ENCODE results near the gene SH3TC2.

Gene SH3TC2

DNA sequence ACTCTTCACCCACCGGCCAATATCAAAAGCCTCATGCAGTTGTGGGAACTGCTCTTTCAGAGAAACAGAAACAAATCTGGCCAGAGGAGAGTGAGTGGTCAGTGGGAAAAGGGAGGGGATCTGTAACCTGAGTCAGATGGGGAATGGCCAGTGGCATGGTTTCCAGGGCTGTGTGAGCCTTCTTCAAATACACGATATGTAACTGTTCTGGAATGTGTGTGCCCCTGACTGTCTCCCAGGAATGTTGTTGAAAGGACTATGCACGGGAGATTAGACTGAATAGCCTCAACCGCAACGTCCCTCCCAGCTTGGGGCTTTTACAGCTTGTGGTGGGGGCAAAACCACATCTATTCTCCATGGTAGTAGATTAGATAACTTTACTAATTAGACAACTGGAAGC, 60.8 kb downstream of the SH3TC2 start:
- ChIA-PET CTCF (interaction anchor here (0.7 to 21.9 kb wide), 15 partner anchors 10 to 558 kb away, joined by 3 to 517 read pairs (median 5); no protein-coding TSS in a partner anchor), POLR2A (interaction anchor here (0.9 to 2.2 kb wide), 3 partner anchors 24 to 88 kb away, joined by 3 to 5 read pairs (median 3); no protein-coding TSS in a partner anchor)
- DNase-seq (ENCODE audit: low read depth, low spot score), result peak; percentile 97
- TF ChIP-seq CTCF (IDR thresholded peaks at IDR 0.05; ENCODE audit: insufficient read depth, low read length, missing control alignments), result no peak
- H3K4me3 ChIP-seq (ENCODE audit: low read depth, low read length), result no peak overlapping the region

GRCh38 chr5:149001162-149001561, 61.7 kb downstream of the SH3TC2 start:
- DNase-seq (ENCODE audit: low read depth, low spot score), result no peak
- no peak overlapping the region for H3K4me3 ChIP-seq (ENCODE audit: low read depth, low read length)
- no peak for TF ChIP-seq CTCF (IDR thresholded peaks at IDR 0.05; ENCODE audit: insufficient read depth, low read length, missing control alignments)
- ChIA-PET CTCF (interaction anchor here (0.6 to 21.9 kb wide), 11 partner anchors 9 to 262 kb away, joined by 3 to 517 read pairs (median 11); no protein-coding TSS in a partner anchor), POLR2A (interaction anchor here (2.2 kb wide), 1 partner anchor 35 kb away, joined by 5 read pairs; no protein-coding TSS in a partner anchor)

GRCh38 chr5:148999741-149000140, 63.1 kb downstream of the SH3TC2 start:
- CTCF ChIA-PET, result interaction anchor here (0.9 to 21.9 kb wide), 11 partner anchors 12 to 261 kb away, joined by 3 to 517 read pairs (median 7); no protein-coding TSS in a partner anchor
- no peak overlapping the region for H3K4me3 ChIP-seq (ENCODE audit: low read depth, low read length)
- DNase-seq (ENCODE audit: low read depth, low spot score), result no peak
- POLR2A ChIA-PET, result no interaction called here
- no peak for TF ChIP-seq CTCF (IDR thresholded peaks at IDR 0.05; ENCODE audit: insufficient read depth, low read length, missing control alignments)

DNA sequence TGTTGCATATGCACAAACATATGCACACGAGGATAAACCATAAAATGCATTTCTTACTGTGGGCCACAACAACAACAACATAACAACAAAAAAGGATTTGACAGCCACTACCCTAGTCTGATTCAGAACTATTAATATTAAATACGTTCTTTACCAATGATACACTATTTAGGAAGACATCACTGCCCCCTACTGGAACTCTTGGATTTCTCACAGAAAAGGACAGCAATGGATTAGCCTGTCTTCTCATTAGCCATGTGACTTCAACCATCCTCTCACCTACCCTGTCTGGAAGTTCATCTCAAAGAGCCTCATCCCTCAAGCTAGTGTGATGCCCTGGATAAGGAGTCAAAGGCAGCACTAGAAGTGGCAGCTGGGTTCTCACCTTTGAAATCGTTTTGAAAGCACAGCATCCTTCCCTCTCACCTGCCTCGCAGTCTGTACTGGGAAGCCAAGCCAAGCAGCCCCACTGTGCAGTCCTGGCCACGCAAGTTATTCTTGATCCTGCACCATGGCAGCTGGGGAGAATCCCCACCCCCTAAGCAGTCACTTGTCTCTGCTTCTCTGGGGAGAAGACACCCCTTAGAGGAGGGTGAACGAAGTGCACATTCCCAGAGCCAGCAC, 64.6 kb downstream of the SH3TC2 start:
- POLR2A ChIA-PET, result no interaction called here
- CTCF ChIA-PET, result interaction anchor here (0.9 to 21.9 kb wide), 24 partner anchors 9 to 259 kb away, joined by 3 to 517 read pairs (median 4); no protein-coding TSS in a partner anchor
- peak; percentile 57 for TF ChIP-seq CTCF (IDR thresholded peaks at IDR 0.05; ENCODE audit: insufficient read depth, low read length, missing control alignments)
- no peak for DNase-seq (ENCODE audit: low read depth, low spot score)
- H3K4me3 ChIP-seq (ENCODE audit: low read depth, low read length), result no peak overlapping the region

- no peak overlapping the region for H3K4me3 ChIP-seq (ENCODE audit: low read depth, low read length)
- CTCF ChIA-PET, result interaction anchor here (0.8 to 21.9 kb wide), 11 partner anchors 8 to 257 kb away, joined by 3 to 517 read pairs (median 5); no protein-coding TSS in a partner anchor
- TF ChIP-seq CTCF (IDR thresholded peaks at IDR 0.05; ENCODE audit: insufficient read depth, low read length, missing control alignments), result no peak
- no peak for DNase-seq (ENCODE audit: low read depth, low spot score)
- POLR2A ChIA-PET, result interaction anchor here (0.8 kb wide), 1 partner anchor 9 kb away, joined by 4 read pairs; no protein-coding TSS in a partner anchor
These were observed 66.6 kb downstream of the SH3TC2 start for GRCh38 chr5:148996270-148996669.

GRCh38 chr5:148995791-148996190, 67.1 kb downstream of the SH3TC2 start:
- CTCF ChIA-PET, result interaction anchor here (0.8 to 21.9 kb wide), 8 partner anchors 8 to 257 kb away, joined by 3 to 517 read pairs (median 8); no protein-coding TSS in a partner anchor
- POLR2A ChIA-PET, result interaction anchor here (0.8 kb wide), 1 partner anchor 8 kb away, joined by 4 read pairs; no protein-coding TSS in a partner anchor

More at GRCh38 chr5:148995791-148996190, 67.1 kb downstream of the SH3TC2 start:
- DNase-seq (ENCODE audit: low read depth, low spot score), result no peak
- H3K4me3 ChIP-seq (ENCODE audit: low read depth, low read length), result no peak overlapping the region
- no peak for TF ChIP-seq CTCF (IDR thresholded peaks at IDR 0.05; ENCODE audit: insufficient read depth, low read length, missing control alignments)

Data from AG04449 (cell line).